Subcutaneous adipose tissue (tissue), 4 donors: ENCODE results near the gene TRMT5. TPM values are rescaled to one million over a fixed set of nuclear protein-coding genes. Genes with fewer than 3 reads are reported as not detected.

Experiments used
- CTCF ChIP-seq: fragments of 450-650 bp; IDR thresholded peaks from one replicate; pipeline ENCODE4 v1.5.1; 2016; ENCODE audit warnings: low read depth, mild to moderate bottlenecking, control low read depth, antibody characterized with exemption, moderate library complexity
- total RNA-seq, 4 donors: library from RNA; depleted of rRNA; stranded (reverse); fragments of >200 nt; gene quantifications; one replicate each; pipeline ENCODE4 v1.1.0, GENCODE V29; 2016

TRMT5 gene
- total RNA-seq, 4 donors from 2014 or later = 10.2 to 18.1 (median 13.0) TPM

GRCh38 chr14:60989599-60989998, 8.7 kb upstream of the TRMT5 start:
- no peak for TF ChIP-seq CTCF

DNA sequence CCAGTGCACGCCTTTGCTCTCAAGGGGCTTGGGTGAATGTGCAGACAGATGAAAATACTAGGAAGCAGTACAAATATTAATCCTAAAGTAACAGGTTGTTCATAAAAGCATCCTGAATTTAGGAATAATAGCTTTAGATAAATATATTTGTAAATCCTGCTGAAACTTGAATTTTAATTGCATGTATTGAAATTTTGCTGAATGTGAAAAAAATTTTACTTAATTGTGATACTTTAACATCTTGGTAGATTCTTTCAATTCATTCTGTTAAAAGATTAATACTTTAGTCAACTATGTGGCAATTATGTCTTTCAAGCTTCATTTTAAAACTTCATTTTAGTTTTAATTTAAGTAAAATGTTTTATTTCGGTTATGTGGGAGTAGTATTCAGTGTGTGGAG, 5.6 kb upstream of the TRMT5 start:
- TF ChIP-seq CTCF = no peak

DNA sequence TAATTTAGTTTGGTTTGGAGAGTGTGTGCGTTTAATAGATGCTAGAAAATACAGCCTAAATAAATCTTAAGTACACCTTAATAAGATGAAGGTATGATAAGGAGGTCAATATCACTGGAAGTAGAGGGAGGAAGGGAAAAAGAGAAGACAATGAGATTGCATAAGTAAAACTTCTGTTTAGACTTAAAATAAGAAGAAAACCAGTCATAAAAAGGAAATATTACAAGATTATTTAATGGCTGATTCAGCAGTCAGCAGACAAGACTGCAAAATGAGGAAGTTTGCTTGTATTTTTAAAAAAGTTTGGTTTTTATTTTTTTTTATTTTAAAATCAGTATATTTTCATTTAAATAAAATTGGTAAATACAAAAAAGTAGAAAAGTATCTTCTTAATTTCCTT, 3.3 kb upstream of the TRMT5 start:
- TF ChIP-seq CTCF = no peak

DNA sequence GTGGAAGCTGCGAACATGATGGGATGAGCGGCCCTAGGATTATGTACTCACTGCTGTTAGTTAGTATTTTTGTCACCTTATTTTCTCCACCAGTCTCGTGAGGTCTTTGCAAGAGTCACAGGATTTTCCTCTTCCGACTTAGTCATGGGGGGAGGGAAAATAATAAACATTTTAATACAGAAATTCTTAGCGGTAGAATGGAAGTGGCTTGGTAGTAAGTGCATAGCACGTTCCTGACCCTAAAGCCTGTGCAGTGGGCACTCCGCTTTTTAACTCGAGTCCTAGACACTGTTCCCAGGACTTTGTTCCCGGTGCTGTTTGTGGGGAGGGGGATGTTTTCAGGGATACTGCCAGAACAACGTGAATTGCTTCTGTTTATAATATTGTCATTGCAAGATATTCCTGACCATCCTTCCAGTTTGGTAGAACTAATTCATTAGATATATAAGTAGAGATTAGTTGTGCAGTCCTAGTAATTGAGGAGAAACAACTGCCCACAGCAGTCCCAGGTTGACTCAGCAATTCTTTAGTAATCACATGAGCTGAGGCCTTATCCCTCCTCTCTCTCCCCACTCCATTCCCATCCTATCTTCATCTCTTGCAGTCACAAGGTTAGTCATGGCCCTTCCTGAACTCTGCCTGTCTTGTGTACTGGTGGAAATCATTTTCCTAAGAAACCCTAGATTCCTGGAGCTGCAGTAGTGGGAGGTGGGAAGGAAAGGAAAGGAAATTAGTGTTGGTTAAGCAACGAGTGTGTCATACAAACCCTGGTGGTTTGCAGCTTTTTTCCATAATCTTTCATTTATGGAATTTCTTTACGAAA, 965 bp upstream of the TRMT5 start:
- no peak for TF ChIP-seq CTCF

DNA sequence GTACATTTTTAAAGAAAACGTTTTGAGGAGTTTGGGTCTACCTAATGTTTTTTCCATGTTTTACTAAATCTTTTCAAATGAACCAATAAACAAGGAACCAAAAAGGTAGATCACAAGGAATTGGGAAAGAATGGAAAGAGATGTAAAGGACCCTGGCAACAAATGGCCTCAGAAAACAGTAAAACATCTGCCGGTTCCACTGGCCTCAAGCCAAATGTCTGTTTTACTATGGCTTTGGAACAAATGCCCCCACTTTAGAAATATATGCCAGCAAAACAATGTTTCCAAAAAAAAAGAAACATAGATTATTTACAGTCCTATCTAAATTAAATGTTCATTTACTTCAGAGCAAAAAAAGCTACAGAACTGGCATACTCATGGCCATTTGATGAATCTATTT, 3.0 kb downstream of the TRMT5 start:
- TF ChIP-seq CTCF = no peak

DNA sequence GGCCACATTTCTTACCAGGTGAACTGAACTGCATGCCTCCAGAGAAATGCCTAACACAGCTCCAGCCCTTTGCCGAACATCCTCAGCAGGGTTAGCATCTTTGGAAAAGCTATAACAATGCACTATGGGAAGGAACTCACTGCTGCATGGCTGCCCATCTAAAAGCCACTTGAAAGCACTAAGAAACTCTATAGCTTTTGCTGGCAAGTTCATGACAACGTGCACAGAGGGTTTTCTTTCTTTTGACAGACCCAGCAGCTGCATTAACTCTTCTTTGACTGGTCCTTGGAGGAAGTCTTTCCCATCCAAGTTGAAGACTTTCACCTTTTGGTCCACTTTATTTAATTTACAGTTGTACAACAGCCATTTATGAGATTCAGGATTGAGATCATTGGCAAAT, 5.3 kb downstream of the TRMT5 start:
- no peak for TF ChIP-seq CTCF

- TF ChIP-seq CTCF = no peak
Measured at GRCh38 chr14:60974090-60974651, 6.7 kb downstream of the TRMT5 start.
